Glutamatergic neuron (in vitro differentiated cells): Measurements from ENCODE around the gene NSUN2. TPM values are rescaled to one million over a fixed set of nuclear protein-coding genes. Genes with fewer than 3 reads are reported as not detected.
"Not testable (repeated sequence)": the region's sequence is repeated elsewhere in the genome, so short reads cannot be mapped to it uniquely, and the experiment has no call there.

Source experiments
- DNase-seq: peaks from one replicate; pipeline ENCODE4 v3.0.0; 2022
- H3K27ac Mint-ChIP-seq: one replicate; pipeline ENCODE4 v1.8.0; 2020; ENCODE audit warnings: mild to moderate bottlenecking, mixed read lengths, inconsistent platforms; ENCODE audit not compliant: unreplicated experiment
- H3K27me3 Mint-ChIP-seq: one replicate; pipeline ENCODE4 v1.8.0; 2020; ENCODE audit warnings: mild to moderate bottlenecking, moderate library complexity, mixed read lengths, inconsistent platforms; ENCODE audit not compliant: unreplicated experiment
- H3K36me3 Mint-ChIP-seq: one replicate; pipeline ENCODE4 v1.8.0; 2020; ENCODE audit warnings: mild to moderate bottlenecking, mixed read lengths, inconsistent platforms; ENCODE audit not compliant: unreplicated experiment
- H3K4me1 Mint-ChIP-seq: one replicate; pipeline ENCODE4 v1.8.0; 2020; ENCODE audit warnings: mild to moderate bottlenecking, low read depth, mixed read lengths, inconsistent platforms; ENCODE audit not compliant: unreplicated experiment
- H3K4me3 Mint-ChIP-seq: one replicate; pipeline ENCODE4 v1.8.0; 2020; ENCODE audit warnings: mild to moderate bottlenecking, mixed read lengths, inconsistent platforms; ENCODE audit not compliant: unreplicated experiment
- H3K9me3 Mint-ChIP-seq: one replicate; pipeline ENCODE4 v1.8.0; 2020; ENCODE audit warnings: mild to moderate bottlenecking, moderate library complexity, mixed read lengths, inconsistent platforms; ENCODE audit not compliant: unreplicated experiment
- CTCF ChIP-seq: fragments of 200-600 bp; sonication (generic); IDR thresholded peaks from one replicate; pipeline ENCODE4 v1.5.0; 2021; ENCODE audit not compliant: partially characterized antibody, unreplicated experiment
- total RNA-seq: library from RNA; stranded (reverse); fragmentation: NEBNext Ultra II Directional; extraction: Animal tissue kit (Norgen Biotek cat#: 25700); gene quantifications from one replicate; pipeline ENCODE4 v1.2.1, GENCODE V29; 2021; ENCODE audit not compliant: unreplicated experiment

NSUN2 gene
- total RNA-seq, 1 donor from 2014 or later = 60.3 TPM

- no peak overlapping the region for H3K27ac Mint-ChIP-seq
- DNase-seq = no peak
These were observed 58.7 kb downstream of the NSUN2 start for GRCh38 chr5:6574111-6574510.

GRCh38 chr5:6573651-6574101 lies 59.2 kb downstream of the NSUN2 start:
- peaks cover 11% of the 10 kb centered on the region for H3K27me3 Mint-ChIP-seq
- H3K4me1 Mint-ChIP-seq = peaks cover 5% of the 10 kb centered on the region
- no peak overlapping the region for H3K27ac Mint-ChIP-seq
- peaks cover 3% of the 10 kb centered on the region for H3K9me3 Mint-ChIP-seq
- no peak for TF ChIP-seq CTCF
- peaks cover 4% of the 10 kb centered on the region for H3K36me3 Mint-ChIP-seq
- H3K4me3 Mint-ChIP-seq = no peak overlapping the region
- peak; percentile 39 for DNase-seq

More at GRCh38 chr5:6574111-6574510, 58.7 kb downstream of the NSUN2 start:
- Mint-ChIP-seq H3K4me1 (peaks cover 2% of the 10 kb centered on the region), H3K4me3 (no peak overlapping the region), H3K27me3 (peaks cover 8% of the 10 kb centered on the region), H3K9me3 (peaks cover 3% of the 10 kb centered on the region), H3K36me3 (peaks cover 4% of the 10 kb centered on the region)
- no peak for TF ChIP-seq CTCF

- H3K4me1 Mint-ChIP-seq = peaks cover 11% of the 10 kb centered on the region
- H3K9me3 Mint-ChIP-seq = peaks cover 3% of the 10 kb centered on the region
- no peak for DNase-seq
- peaks cover 11% of the 10 kb centered on the region for H3K27me3 Mint-ChIP-seq
- peaks cover 4% of the 10 kb centered on the region for H3K36me3 Mint-ChIP-seq
- H3K27ac Mint-ChIP-seq = no peak overlapping the region
- TF ChIP-seq CTCF = no peak
- H3K4me3 Mint-ChIP-seq = no peak overlapping the region
These were observed 59.9 kb downstream of the NSUN2 start for GRCh38 chr5:6572825-6573380.

- no peak for TF ChIP-seq CTCF
- DNase-seq = no peak
- no peak overlapping the region for H3K4me3 Mint-ChIP-seq
These were observed 60.6 kb downstream of the NSUN2 start for GRCh38 chr5:6572086-6572824.

GRCh38 chr5:6571607-6572006 lies 61.2 kb downstream of the NSUN2 start:
- not testable (repeated sequence) for DNase-seq, H3K36me3 Mint-ChIP-seq, H3K4me3 Mint-ChIP-seq, H3K27ac Mint-ChIP-seq, H3K9me3 Mint-ChIP-seq
- peaks cover 11% of the 10 kb centered on the region for H3K4me1 Mint-ChIP-seq
- peaks cover 11% of the 10 kb centered on the region for H3K27me3 Mint-ChIP-seq

More at GRCh38 chr5:6572086-6572824, 60.6 kb downstream of the NSUN2 start:
- Mint-ChIP-seq H3K9me3 (peaks cover 3% of the 10 kb centered on the region), H3K4me1 (peaks cover 11% of the 10 kb centered on the region), H3K27ac (no peak overlapping the region), H3K36me3 (peaks cover 4% of the 10 kb centered on the region), H3K27me3 (peaks cover 11% of the 10 kb centered on the region)
